ENCODE data around the gene FARP1.

FARP1 gene

GRCh38 chr13:98313023-98313921, 170.4 kb downstream of the FARP1 start:
- no peak for TF ChIP-seq POLR2A (IDR thresholded peaks at IDR 0.05; ENCODE audit: low read depth, low read length)
- FAIRE-seq = no peak
- DNase-seq (ENCODE audit: insufficient read length, low spot score) = no peak

- FAIRE-seq = no peak
- TF ChIP-seq POLR2A (IDR thresholded peaks at IDR 0.05; ENCODE audit: low read depth, low read length) = no peak
- no peak for DNase-seq (ENCODE audit: insufficient read length, low spot score)
Observed at GRCh38 chr13:98313922-98314292, 171.0 kb downstream of the FARP1 start.

GRCh38 chr13:98315466-98315865, 172.6 kb downstream of the FARP1 start:
- DNase-seq (ENCODE audit: insufficient read length, low spot score) (no peak), FAIRE-seq (no peak)
- no peak for TF ChIP-seq POLR2A (IDR thresholded peaks at IDR 0.05; ENCODE audit: low read depth, low read length)

- TF ChIP-seq POLR2A (IDR thresholded peaks at IDR 0.05; ENCODE audit: low read depth, low read length) = no peak
- DNase-seq (ENCODE audit: insufficient read length, low spot score) = no peak
- FAIRE-seq = no peak
Observed at GRCh38 chr13:98315902-98316301, 173.0 kb downstream of the FARP1 start.

- no peak for TF ChIP-seq POLR2A (IDR thresholded peaks at IDR 0.05; ENCODE audit: low read depth, low read length)
- DNase-seq (ENCODE audit: insufficient read length, low spot score) (no peak), FAIRE-seq (no peak)
Observed at GRCh38 chr13:98317573-98318171, 174.8 kb downstream of the FARP1 start.

GRCh38 chr13:98318263-98318878, 175.5 kb downstream of the FARP1 start:
- no peak for TF ChIP-seq POLR2A (IDR thresholded peaks at IDR 0.05; ENCODE audit: low read depth, low read length)
- DNase-seq (ENCODE audit: insufficient read length, low spot score) (no peak), FAIRE-seq (no peak)

- FAIRE-seq (no peak), DNase-seq (ENCODE audit: insufficient read length, low spot score) (no peak)
- TF ChIP-seq POLR2A (IDR thresholded peaks at IDR 0.05; ENCODE audit: low read depth, low read length) = no peak
Observed at GRCh38 chr13:98320561-98321105, 177.7 kb downstream of the FARP1 start.

GRCh38 chr13:98321395-98321794, 178.5 kb downstream of the FARP1 start:
- no peak for FAIRE-seq
- TF ChIP-seq POLR2A (IDR thresholded peaks at IDR 0.05; ENCODE audit: low read depth, low read length) = no peak
- DNase-seq (ENCODE audit: insufficient read length, low spot score) = no peak

GRCh38 chr13:98322091-98322718, 179.3 kb downstream of the FARP1 start:
- FAIRE-seq (peak; percentile 38), DNase-seq (ENCODE audit: insufficient read length, low spot score) (no peak)
- TF ChIP-seq POLR2A (IDR thresholded peaks at IDR 0.05; ENCODE audit: low read depth, low read length) = no peak

- no peak for TF ChIP-seq POLR2A (IDR thresholded peaks at IDR 0.05; ENCODE audit: low read depth, low read length)
- no peak for DNase-seq (ENCODE audit: insufficient read length, low spot score)
- no peak for FAIRE-seq
Observed at GRCh38 chr13:98324105-98324504, 181.2 kb downstream of the FARP1 start.

GRCh38 chr13:98325724-98326123, 182.8 kb downstream of the FARP1 start:
- DNase-seq (ENCODE audit: insufficient read length, low spot score) (no peak), FAIRE-seq (no peak)
- TF ChIP-seq POLR2A (IDR thresholded peaks at IDR 0.05; ENCODE audit: low read depth, low read length) = no peak

- FAIRE-seq (peak; percentile 11), DNase-seq (ENCODE audit: insufficient read length, low spot score) (no peak)
- TF ChIP-seq POLR2A (IDR thresholded peaks at IDR 0.05; ENCODE audit: low read depth, low read length) = no peak
Observed at GRCh38 chr13:98326291-98326690, 183.4 kb downstream of the FARP1 start.

- peak; percentile 84 for FAIRE-seq
- no peak for DNase-seq (ENCODE audit: insufficient read length, low spot score)
- TF ChIP-seq POLR2A (IDR thresholded peaks at IDR 0.05; ENCODE audit: low read depth, low read length) = no peak
Observed at GRCh38 chr13:98327371-98328270, 184.7 kb downstream of the FARP1 start.
